Brain microvascular endothelial cell (primary cell): ENCODE measurements around the gene STXBP5.

ENCODE experiments used
- DNase-seq: peaks from one replicate; pipeline ENCODE4 v3.0.0-alpha.2; 2020
- H3K27ac ChIP-seq: fragments of 250-450 bp; sonication (Bioruptor Pico); 2 replicates; pipeline ENCODE4 v1.5.1; 2020; ENCODE audit warnings: mild to moderate bottlenecking, moderate library complexity
- H3K27me3 ChIP-seq: fragments of 250-450 bp; sonication (Bioruptor Pico); replicated peaks from 2 replicates; pipeline ENCODE4 v1.5.1; 2020; ENCODE audit warnings: mild to moderate bottlenecking
- H3K36me3 ChIP-seq: fragments of 250-450 bp; sonication (Bioruptor Pico); replicated peaks from 2 replicates; pipeline ENCODE4 v1.5.1; 2020; ENCODE audit warnings: mild to moderate bottlenecking
- H3K4me3 ChIP-seq: 2 replicates; pipeline ENCODE4 v1.5.1; 2011; ENCODE audit warnings: low read depth, mild to moderate bottlenecking, control low read depth, low read length, moderate library complexity
- CTCF ChIP-seq: IDR thresholded peaks from 2 replicates; pipeline ENCODE4 v1.5.1; 2011; ENCODE audit warnings: low read depth, mild to moderate bottlenecking, moderate library complexity, low read length, control low read depth, inconsistent platforms; ENCODE audit errors: missing control alignments
- in situ Hi-C: cut with HindIII; loops from 2 replicates; pipeline ENCODE4 v1.10.0; 2017; ENCODE audit warnings: low sequenced_read_pairs, low pct_ligation_motif_present

The STXBP5 gene

GRCh38 chr6:147382945-147383554 lies 178.8 kb downstream of the STXBP5 start:
- Histone ChIP-seq H3K27ac (no peak overlapping the region), H3K36me3 (peaks cover 13% of the 10 kb centered on the region), H3K27me3 (no peaks in the 10 kb centered on the region), H3K4me3 (no peak overlapping the region)
- in situ Hi-C loops: no loop called here
- DNase-seq: peak; percentile 42
- TF ChIP-seq CTCF: peak; percentile 56

GRCh38 chr6:147384029-147384428 lies 179.8 kb downstream of the STXBP5 start:
- Histone ChIP-seq H3K4me3 (no peak overlapping the region), H3K27me3 (no peaks in the 10 kb centered on the region), H3K27ac (no peak overlapping the region), H3K36me3 (peaks cover 13% of the 10 kb centered on the region)
- no peak for DNase-seq
- in situ Hi-C loops: no loop called here
- no peak for TF ChIP-seq CTCF

GRCh38 chr6:147384737-147385710 lies 180.8 kb downstream of the STXBP5 start:
- Histone ChIP-seq H3K4me3 (no peak overlapping the region), H3K27ac (no peak overlapping the region), H3K27me3 (no peaks in the 10 kb centered on the region), H3K36me3 (peaks cover 13% of the 10 kb centered on the region)
- no peak for DNase-seq
- TF ChIP-seq CTCF: no peak
- in situ Hi-C loops: no loop called here

GRCh38 chr6:147389463-147389862 lies 185.2 kb downstream of the STXBP5 start:
- DNase-seq: no peak
- Histone ChIP-seq H3K36me3 (peaks cover 6% of the 10 kb centered on the region), H3K27ac (no peak overlapping the region), H3K4me3 (no peak overlapping the region), H3K27me3 (no peaks in the 10 kb centered on the region)
- TF ChIP-seq CTCF: no peak
- in situ Hi-C loops: no loop called here

GRCh38 chr6:147390909-147391536 lies 186.8 kb downstream of the STXBP5 start:
- H3K4me3 ChIP-seq: no peak overlapping the region
- in situ Hi-C loops: no loop called here
- no peak overlapping the region for H3K27ac ChIP-seq
- TF ChIP-seq CTCF: peak; percentile 60
- peak; percentile 27 for DNase-seq
- H3K27me3 ChIP-seq: no peaks in the 10 kb centered on the region
- H3K36me3 ChIP-seq: no peaks in the 10 kb centered on the region
